ENCODE measurements around the gene USB1.
A peak's percentile ranks its signal among the peaks of the same experiment; 100 is the strongest.
"Not testable (repeated sequence)": the region's sequence is repeated elsewhere in the genome, so short reads cannot be mapped to it uniquely, and the experiment has no call there.

The USB1 gene

DNA sequence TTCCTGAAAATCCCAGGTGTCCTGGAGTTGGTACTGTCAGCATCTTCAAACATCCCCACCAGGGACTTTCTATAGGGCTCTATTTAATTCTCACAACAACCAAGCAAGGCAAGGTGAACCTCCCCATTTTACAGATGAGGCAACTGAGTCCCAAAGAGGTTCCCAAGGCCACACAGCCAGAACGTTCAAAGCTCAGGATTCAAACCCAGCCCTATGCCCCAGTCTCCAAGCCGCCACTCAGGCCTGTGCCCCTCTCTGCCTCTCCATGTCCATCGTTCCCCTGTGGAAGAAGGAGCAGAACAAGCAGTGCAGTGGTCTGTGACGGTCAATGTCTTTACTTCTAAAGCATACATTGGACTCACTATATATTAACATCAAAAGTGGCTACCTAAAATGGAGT is 6.8 kb upstream of the USB1 start:
- DNase-seq (ENCODE audit: low spot score), result no peak

DNA sequence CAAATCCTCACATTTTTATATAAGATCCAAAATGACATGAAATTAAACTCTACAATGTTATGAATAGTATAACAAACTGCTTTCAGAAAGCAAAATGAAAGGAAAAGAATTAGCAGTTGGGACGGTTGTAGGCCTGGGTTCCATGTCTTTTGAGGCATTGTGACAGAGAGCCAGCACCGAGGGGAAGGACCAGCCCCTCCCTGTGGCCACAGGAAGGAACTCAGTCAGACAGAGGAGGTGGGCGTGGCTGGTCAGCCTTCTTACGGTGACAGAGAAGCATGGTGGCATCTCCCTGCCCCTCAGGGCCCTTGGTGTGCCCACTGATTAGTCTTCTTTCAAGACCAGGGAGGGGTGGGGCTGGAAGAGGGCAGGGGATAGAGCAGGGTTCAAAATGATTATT is 6.4 kb upstream of the USB1 start:
- peak; percentile 75 for DNase-seq (ENCODE audit: low spot score)

DNA sequence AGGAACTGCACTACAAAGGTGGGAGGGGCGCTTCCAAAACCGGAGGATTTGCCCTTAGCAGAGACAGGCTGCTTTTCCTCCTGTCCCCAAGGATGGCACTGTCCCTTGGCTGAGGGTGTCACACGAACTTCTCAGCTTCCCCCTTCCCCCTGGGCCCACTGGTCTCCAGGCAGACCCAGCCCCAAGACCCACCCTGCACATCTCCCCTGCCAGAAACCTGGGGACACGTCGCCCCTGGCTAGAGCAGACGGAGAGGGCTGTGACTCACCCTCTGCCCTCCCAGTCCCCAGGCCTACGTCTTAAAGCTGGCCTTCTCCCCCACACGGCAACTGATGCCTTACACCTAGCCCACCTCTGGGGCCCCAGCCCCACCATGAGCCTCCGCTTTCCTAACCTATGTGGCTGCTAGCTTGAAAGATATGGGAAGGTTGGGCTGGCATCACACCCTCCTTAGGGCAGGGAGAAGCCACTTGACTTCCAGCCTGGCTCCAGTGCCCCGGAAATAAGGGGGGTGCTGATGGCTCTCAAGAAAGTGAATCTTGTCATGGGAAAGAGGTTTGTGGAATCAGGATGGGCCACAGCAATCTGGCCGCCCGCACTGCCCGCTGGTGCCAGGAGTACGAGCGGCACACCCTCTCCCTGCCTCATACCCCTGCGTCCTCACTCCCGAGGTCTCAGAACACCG is 5.3 kb upstream of the USB1 start:
- no peak for DNase-seq (ENCODE audit: low spot score)

DNA sequence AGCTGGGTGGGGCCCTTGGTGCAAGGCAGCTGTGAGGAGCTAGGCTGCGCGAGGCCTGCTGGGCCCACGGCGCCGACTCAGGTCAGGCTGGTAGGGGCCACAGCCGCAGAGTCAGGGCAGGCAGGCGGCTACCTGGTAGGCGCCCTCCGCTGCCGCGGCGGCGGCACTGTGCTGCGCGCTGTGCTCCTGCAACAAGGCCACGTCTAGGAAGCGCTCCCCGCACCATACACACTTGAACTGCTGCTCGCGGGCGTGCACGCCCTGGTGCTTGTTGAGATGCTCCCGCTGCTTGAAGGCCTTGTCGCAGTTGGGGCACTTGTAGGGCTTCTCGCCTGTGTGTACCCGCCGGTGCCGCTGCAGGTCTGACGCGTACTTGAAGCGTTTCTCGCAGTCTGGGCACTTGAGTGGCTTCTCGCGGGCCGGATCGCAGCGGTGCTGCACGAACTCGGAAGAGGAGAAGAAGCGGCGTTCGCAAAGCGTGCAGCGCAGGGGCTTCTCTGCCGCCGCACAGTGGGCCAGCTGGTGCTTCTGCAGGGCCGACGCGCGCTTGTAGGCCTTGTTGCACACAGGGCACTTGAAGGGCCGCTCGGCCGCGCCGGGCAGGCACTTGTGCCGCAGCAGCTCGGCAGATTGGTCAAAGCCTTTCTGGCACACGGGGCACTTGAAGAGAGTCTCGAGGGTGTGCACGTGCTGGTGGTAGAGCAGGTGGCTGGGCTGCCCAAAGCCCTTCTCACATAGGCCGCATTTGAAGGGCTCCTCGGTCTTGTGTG is 4.6 kb upstream of the USB1 start:
- DNase-seq (ENCODE audit: low spot score), result no peak

DNA sequence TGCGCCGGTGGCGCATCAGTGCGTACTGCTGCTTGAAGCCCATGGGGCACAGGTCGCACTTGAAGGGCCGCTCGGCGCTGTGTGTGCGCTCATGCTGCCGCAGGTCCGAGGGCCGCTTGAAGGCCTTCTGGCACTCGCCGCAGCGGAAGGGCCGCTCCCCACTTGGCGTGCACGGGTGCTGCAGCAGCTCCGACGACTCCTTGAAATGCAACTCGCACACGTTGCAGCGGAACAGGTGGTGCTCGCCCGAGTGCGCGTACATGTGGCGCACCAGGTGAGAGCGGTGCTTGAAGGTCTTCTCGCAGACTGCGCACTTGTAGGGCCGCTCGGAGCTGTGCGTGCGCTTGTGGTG is 4.1 kb upstream of the USB1 start:
- no peak for DNase-seq (ENCODE audit: low spot score)

DNA sequence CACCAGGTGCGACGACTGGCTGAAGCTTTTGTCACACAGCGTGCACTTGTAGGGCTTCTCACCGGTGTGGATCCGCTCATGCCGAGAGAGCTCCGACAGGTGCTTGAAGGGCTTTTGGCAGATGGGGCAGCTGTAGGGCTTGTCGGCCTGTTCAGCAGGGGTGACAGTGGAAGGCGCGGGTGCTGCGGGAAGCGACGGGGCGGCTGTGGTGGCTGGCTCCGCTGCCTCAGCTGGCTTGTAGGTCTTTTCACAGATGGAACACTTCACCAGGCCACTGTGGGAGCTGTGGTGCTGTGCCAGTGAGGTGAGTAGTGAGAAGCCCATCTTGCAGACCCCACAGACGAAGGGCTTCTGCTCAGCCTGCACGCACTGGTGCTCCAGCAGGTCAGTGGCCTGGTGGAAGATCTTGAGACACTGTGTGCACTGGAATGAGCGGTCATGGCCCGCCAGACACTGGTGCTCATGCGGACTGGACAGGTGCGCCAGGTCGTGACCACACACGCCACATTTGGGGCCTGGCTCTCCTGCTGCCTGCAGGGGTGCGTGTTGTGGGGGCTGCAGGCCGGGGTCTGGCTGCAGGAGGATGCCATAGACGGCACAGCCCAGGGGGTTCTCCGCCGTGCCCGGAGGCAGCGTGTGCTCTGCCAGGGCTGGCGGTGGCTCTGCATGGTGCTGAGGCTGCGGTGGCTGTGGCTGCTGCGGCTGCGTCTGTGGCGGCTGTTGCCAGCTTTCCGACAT is 3.5 kb upstream of the USB1 start:
- DNase-seq (ENCODE audit: low spot score), result no peak

DNA sequence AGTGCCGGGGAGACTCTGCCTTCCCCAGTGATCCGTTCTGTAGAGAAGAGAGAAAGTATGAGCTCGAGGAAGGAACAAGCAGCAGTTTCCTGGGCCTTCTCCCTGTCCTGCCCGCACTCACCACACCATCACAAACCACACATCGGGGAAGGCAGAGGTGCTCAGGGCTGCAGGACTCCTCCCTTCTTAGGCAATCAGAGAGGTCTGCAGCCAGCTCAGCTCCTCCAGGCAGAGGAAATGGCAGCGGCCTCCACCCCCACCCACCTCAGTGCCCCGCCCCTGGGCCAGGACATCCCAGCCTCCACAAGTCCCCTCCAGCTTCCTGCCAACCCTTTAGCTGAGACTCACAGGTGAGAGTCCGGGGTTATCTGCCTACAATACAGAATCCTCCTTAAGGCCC is 2.7 kb upstream of the USB1 start:
- no peak for DNase-seq (ENCODE audit: low spot score)

DNA sequence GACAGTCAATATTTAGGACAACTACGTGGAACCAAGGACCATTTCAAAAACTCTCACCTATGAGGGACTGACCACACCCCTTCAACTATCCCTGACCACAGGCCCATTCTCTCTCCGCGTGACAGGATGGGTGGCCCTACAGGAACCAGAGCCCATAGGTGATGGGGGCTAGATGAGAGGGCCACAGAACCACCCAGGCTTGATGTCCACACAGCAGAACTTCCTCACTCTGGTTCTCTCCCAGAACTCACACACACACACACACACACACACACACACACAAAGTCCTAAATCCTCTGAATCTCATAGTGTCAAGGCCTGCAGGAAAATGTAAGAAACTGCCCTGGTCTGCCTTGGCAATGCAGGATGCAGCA is 2.2 kb upstream of the USB1 start:
- DNase-seq (ENCODE audit: low spot score), result no peak

DNA sequence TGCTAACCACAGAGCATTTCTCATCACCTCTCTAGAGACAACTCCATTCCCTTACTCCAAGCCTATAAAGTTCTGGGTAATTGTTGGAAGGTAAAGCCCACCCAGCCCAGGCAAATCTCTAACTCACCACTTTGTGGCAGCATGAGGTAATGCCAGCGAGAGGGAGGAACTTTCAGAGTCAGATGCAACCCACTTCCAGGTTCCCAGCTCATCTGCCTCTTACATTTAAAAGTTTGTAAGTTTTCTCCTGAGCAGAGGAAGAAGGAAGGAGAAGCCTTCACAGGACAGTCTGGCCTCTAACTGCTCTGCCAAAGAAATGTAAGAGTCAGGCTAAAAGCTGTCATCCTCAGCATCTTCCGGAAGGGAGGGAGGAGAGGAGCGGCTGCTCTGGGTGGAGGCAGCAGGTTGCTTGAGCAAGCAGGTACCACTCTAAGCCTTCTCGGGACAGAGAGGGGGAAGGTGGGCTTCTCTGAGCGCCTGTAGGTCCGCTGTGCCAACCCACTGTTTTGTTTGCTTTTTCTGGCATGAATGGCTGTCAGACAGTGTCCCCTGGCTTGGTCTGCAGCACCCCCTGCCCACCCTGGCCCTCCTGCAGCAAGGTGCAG is 1.7 kb upstream of the USB1 start:
- DNase-seq (ENCODE audit: low spot score), result no peak

DNA sequence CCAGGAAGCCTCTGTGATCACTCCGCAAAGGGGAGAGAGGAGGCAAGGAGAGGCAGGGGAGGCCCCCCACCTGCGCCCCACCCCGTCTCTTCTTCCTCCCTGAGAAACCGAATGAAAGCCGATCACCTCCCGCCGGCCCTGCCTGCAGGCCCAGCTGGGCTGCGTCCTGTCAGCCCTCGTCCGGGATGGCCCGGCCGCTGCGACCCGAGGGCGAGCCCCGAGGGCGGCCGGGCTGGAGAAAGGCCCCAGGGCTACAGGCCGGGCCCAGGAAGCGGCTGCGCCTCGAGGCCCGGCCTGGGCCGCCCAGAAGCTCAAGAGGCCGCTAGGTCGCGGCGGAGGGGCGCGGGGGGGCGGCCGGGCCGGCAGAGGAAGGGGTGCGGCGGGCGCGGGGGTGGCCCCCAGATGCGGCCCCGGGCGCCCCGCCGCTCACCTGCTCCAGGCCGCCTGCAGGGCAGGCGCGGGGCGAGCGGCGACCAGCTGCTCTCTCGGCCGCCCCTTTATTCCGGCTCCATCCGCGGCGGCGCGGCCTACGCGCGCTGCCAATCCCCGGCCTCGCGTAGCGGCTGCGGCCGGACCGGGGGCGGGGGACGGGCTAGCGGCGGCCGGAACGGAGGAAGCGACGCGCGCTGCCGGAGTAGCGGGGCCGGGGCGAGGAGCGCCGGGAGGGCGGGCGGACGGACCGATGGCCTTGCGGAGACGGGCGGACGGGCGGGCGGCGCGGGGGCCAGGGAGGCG is 1.1 kb upstream of the USB1 start, which contains the start of gene ZNF319:
Gene ZNF319, minus strand, starts transcription at position 702 of the 735 bp plus-strand sequence. CDS start 2,407 bp downstream, outside the sequence.
- DNase-seq (ENCODE audit: low spot score), result peak; percentile 64

DNA sequence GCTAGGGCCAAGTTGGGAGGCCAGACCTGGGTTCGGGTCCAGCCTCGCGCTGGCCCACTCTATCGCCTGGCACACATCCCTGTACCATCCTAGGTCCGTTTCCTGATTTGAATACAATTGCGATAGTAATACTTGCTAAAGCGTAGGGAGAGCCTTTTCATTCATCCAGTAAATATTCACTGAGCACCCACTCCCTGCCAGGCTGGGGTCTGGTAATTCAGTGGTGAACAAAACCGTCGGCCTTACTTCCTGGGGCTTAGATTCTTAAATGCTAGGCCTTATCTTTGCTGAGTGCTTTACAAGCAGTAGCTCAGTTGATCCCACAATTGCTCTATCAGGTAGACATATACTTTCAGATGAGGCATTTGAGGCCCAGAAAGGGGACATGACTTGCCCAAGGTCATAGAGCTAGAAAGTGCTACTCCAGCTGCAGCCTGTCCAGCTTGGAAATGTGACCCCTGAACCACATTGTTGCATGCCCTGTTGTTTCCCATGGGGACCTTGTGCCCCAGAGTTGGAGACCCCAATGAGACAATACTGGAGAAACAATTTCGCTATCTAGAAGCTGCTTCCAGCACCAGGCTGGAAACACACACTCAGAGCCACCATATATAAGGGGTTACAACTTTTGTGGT is 691 bp downstream of the USB1 start:
- DNase-seq (ENCODE audit: low spot score), result no peak

DNA sequence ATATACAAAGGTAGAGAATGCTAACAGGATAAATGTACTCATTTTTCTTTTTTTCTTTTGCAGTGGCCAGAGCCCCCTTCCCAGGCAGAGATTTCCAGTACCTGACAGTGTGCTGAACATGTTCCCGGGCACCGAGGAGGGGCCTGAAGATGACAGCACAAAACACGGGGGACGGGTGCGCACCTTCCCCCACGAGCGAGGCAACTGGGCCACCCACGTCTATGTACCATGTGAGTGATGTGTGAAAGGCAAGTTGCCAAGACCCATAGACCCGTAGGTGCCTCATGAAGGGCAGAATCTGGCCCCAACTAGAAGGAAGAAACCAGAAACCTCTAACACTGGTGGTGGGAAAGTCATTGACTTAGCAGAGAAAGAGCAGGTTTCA is 1.2 kb downstream of the USB1 start:
- DNase-seq (ENCODE audit: low spot score), result no peak

DNA sequence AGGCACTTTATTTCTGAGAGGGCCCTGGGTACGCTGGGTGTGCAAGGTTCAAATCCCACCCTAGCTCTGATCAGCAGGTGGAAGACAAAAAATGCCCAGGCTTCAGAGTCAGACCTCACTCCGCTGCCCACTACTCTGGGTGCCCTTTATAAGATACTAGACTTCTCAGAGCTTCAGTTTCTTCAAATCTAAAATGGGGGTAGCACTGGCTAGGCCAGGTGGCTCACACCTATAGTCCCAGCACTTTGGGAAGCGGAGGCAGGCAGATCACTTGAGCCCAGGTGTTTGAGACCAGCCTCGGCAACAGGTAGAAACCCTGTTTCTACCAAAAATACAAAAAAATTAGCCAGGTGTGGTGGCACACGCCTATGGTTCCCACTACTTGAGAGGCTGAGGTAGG is 1.7 kb downstream of the USB1 start:
- DNase-seq (ENCODE audit: low spot score), result no peak

DNA sequence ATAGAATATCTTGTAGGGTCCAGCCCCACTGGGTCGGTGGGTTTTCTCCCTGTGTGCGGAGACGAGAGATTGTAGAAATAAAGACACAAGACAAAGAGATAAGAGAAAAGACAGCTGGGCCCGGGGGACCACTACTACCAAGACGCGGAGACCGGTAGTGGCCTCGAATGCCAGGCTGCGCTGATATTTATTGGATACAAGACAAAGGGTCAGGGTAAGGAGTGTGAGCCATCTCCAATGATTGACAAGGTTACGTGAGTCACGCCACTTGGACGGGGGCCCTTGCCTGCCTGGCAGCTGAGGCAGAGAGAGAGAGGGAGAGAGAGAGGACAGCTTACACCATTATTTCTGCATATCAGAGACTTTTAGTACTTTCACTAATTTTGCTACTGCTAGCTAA is 3.5 kb downstream of the USB1 start:
- not testable (repeated sequence) for DNase-seq (ENCODE audit: low spot score)

DNA sequence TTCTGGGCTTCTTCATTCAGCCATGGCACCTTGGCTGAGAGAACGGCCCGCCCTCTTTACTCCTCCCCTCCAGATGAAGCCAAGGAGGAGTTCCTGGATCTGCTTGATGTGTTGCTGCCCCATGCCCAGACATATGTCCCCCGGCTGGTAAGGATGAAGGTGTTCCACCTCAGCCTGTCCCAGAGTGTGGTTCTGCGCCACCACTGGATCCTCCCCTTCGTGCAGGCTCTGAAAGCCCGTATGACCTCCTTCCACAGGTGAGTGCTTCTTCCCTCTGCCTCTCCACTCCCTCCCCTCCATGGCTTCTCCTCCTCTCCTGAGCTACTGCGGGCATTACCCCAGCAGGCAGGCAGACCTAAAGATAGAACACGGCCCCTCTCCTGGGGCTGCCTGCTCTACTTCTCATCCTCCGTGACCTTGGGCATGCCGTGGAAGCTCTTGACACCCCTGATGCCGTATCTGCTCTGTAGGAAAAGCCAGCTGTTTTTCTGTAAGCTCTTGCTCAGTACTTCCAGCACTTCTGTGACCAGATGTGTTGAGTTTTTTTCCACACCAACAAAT is 8.7 kb downstream of the USB1 start:
- no peak for DNase-seq (ENCODE audit: low spot score)

DNA sequence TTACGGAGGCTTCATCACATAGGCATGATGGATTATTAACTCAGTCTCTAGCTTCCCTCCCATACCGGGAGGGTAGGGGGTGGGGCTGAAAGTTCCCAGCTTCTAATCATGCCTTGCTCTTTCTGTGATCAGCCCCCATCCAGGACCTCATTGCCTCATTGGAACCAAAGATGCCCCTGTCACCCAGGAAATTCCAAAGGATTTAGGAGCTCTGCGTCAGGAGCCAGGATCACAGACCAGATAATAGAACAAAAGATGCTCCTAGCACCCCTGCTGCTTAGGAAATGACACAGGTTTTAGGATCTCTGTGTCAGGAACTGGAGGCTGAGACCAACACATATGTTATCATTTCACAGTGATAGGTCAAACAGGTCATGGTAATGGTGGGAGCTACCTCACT is 9.7 kb downstream of the USB1 start:
- no peak for DNase-seq (ENCODE audit: low spot score)

DNA sequence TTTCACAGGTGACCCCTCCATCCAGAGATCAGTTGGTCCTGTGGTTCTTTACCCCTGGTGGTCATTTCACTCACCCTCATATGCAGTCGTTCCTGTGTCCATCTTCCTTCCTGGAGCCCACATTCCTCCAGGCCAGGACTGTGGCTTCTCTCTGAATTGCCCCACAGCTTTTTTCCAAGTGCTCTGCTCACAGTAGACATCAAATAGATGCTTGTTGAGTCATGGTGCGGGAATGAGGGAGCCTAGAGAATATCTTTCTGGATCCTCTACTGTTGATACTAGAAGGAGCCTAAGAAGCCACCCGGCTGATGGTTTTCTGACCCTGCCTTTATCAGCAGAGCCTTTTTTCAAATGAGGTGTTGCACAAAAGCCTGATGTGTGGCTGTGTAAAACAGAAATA is 10.4 kb downstream of the USB1 start:
- no peak for DNase-seq (ENCODE audit: low spot score)

DNA sequence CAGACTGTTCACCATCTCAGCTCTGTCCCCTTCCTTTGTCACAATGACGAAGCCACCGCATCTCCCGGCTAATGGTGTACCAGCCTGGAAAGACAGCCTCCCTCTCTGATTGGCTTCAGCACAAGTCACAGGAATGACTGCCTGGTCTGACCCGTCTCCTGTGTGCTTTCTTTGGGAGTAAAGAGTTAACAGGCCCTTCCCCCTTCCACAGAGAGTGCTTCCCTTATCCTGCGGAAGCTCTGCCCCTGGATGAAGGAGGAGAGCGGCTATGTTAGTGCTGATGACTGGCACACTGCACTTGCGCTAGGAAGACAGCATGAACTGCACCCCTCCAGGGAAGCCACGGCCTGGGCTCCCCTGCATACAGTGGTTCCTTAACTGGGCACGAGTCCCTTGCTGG is 11.3 kb downstream of the USB1 start:
- no peak for DNase-seq (ENCODE audit: low spot score)

DNA sequence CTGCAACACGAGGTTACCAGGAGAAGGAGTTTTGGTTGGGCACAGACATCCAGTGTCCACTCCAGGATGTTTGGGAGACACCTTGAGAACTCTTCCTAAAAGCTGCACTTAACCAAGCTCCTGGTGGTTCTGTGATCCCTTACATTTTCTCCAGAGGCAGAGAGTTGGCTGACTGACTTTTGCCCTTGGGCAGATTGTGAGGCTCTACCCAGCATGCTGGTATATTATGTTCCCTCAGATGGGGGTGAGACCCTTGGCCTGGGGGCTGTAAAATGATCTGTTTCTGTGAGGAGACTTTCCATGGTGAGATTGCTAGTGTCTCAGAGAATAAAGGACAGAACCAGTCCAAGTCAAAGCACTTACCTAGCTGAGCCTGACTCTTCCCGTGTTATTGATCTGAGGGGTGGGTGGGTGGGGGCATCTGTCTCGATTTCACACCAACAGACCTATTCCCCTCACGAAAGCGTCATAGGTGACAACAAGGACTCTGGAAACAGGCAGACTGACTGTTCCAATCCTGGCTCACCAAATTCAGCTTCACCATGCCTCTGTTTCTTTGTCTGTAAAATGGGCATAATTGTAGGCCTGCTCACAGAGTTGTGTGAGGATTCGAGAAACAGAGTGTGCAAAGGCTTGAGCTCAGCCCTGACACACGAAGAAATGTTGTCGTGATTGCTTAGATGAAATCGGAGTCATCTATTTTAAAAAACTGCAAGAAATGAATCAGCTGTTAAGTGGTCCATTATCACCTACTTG is 12.2 kb downstream of the USB1 start:
- no peak for DNase-seq (ENCODE audit: low spot score)

DNA sequence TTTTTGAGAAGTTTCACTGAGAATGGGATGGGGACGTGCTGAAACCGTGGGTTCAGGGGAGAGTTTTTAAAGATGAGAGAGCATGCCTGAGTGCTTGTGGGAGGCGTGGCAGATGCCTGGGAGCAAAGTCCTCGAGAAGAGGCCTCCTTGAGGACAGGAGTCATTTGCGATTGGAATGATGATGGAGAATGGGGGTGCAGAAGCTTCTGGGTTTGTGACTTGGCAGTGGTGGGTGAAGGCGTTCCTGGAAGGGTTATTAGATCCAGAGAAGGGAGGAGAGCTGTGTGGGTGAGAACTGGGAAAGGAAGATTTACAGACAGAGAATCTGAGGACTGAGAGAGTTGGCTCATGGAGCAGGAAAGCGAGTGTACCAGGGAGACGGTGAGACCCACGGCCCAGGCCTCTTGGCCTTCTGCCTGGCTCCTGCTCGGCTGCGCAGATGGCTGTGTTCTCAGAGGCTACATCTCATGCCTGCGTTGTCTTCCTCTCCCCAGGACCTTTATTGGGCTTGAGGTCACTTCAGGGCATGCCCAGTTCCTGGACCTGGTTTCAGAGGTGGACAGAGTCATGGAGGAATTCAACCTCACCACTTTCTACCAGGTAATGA is 15.7 kb downstream of the USB1 start:
- DNase-seq (ENCODE audit: low spot score), result no peak
